HG02678 (cell line): ENCODE measurements around the gene GARRE1.
"Not testable (repeated sequence)": the region's sequence is repeated elsewhere in the genome, so short reads cannot be mapped to it uniquely, and the experiment has no call there.

ENCODE experiments used
- ATAC-seq: cut with Tn5 transposase; IDR thresholded peaks from one replicate; pipeline ENCODE4 v1.9.1; 2021; ENCODE audit warnings: mild to moderate bottlenecking, moderate library complexity; ENCODE audit not compliant: unreplicated experiment

GARRE1 gene

DNA sequence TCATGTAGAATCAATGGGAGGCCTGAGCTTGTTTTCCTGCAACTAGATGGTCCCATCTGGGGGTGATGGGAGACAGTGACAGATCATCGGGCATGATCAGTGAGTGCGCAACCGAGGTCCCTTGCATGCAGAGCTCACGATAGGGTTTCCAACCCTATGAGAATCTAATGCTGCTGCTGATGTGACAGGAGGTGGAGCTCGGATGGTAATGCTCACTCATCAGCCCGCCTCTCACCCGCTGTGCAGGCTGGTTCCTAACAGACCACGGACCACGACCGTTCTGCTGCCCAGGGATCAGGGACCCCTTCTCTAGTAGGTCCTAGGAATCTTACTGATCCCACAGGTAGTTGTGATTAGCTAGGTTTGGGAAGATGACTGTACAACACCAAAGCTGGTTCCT lies 23.5 kb upstream of the GARRE1 start:
- ATAC-seq: no peak

DNA sequence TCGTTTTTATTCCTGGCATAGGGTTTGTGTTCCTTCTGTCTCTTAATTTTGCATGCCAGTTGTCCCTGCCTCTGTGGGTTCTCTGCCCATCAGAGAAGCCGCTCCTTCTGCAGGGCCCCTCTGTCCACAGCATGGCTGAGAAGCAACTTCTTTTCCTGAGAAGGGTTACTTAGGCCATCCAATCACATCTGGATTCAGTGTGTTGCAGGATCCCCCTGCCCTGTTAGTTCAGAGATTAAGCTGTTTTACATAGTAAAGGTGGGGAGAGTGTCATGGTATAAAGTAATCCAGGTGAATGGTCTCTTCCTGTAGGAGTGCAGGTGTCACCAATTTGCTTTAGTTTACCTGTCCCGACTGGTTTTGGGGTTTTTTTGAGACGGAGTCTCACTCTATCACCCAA lies 22.9 kb upstream of the GARRE1 start:
- ATAC-seq: no peak

DNA sequence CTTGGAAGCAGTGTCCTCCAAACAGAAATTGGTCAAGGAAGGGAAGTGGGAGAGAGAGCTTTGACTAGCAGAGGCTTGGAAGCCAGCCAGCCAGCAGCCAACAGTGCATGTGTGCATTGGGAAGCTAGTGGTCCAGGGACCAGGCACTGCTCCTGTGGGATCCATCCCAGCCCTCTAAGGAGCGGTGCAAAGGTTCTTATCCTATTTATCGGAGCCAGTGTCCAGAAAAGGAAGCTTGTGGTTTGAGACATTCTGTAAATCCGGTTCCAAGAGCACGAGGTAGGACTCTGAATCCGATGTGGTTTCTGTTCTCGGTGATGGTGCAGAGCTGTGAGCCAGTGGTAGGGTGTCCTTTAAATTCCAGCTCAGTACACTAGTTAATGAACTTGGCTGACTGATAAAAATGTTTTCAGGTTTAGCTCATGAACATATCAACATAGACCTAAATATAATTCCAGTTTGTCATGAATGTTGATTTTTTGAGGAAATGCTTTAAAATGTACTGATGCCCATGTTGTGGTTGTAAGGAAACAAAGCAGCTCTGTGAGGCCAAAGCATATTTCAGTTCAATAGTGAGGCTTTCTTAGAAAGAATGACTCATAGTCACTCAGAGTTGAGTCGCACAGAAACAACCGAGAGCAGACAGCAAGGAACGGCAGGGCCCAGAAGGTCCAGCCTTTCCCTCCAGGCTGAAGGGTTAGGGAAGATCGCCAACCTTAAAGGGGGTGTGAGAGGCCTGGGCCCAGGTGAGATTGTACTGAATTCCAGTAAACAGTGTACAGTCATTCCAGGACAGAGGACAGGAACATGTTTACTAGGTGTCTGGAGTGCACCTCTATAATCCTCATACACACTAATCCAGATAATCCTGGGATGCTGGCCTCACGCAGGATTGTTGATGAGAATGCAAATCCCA lies 21.5 kb upstream of the GARRE1 start:
- no peak for ATAC-seq

DNA sequence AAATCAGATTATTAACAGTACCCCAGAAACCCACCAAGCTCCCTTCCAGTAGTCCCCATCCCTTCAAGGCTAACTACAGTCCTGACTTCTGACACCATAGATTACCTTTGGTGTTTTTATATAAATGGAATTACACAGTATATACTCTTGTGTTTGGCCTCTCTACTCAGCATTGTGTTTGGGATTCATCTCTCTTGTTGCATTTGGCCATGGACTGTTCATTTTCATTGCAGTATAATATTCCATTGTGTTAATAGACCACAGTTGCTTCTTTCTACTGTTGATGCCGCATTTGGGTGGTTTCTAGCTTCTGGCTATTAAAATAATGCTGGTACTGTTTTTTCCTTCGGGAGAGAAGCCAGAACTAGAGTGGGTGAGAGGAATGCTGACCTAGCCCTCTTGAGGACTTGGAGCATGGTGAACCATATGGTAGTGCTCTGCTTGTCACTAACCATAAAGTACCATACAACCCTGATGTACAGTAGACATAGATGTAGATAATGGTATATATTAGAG lies 18.9 kb upstream of the GARRE1 start:
- no peak for ATAC-seq

DNA sequence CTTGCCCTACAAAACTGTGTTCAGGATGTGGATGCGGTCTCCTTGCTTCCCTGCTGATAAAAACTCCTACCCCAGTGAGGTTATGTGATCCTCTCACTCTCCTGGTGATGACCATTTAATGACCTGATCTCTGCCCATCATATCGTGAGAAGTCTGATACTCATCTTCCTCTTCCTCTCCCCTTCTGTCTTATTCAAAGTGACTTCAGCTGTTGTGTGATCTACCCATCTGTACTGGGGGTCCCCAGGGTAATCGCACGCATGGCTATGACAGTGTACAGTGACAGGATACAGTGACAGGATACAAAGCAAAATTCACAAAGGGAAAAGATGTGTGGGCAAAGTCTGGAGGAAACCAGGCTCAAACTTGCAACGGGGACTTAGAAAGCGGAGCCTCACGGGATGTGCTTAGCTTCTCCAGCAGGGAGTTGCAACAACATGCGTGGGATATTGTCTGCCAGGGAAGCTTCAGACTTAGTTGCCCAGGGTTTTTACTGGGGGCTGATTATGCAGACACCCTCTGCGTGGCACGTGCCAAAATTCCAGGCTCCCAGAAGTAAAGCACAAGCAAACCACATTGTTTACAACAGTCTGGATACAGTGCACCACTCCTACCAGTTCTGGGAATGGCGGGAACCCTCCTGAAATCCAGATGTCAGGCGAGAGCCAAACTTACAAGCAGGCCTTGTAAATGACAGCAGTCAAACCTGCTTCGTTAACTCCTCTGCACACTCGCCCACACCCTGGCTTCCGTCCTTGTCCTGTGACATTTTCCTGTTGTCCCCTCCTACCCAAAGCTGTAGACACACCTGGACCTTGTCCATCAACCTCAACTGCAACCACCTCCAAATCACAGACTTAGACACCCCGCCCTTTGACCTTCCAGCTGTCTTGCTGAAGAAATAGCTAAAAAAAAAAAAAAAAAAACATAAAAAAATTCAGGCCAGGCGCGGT lies 18.0 kb upstream of the GARRE1 start:
- ATAC-seq: no peak

DNA sequence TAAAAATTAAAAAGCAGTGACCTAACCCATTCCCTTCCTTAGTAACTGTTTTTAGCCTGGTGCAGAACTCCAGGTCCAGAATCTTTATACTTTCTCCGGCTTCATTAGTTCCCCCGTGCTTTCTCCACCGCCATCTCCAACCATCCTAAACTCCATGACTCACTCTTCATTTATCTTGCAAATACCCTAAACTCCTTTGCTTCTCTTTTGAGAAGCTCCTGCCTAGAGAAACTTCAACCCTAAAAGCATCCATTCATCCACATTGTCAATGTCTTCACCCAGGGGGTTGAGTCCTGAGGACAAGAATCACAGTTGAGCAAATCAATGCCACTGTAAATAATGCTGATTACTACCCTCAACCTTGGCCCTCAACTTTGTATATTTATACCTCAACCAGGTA lies 17.1 kb upstream of the GARRE1 start:
- no peak for ATAC-seq

DNA sequence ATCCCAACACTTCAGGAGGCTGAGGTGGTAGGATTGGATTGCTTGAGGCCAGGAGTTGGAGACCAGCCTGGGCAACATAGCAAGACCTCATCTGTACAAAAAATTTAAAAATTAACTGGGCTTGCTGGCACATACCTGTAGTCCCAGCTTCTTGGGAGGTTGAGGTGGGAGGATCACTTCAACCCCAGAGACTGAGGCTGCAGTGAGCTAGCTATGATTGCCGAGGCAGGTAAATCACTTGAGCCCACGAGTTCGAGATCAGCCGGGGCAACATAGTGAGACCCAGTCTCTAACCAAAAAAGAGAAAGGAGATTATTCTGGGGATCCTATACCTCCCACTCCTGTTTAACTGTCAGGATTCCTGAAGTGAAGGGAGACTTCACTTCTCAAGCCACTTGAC lies 16.4 kb upstream of the GARRE1 start:
- ATAC-seq: no peak

DNA sequence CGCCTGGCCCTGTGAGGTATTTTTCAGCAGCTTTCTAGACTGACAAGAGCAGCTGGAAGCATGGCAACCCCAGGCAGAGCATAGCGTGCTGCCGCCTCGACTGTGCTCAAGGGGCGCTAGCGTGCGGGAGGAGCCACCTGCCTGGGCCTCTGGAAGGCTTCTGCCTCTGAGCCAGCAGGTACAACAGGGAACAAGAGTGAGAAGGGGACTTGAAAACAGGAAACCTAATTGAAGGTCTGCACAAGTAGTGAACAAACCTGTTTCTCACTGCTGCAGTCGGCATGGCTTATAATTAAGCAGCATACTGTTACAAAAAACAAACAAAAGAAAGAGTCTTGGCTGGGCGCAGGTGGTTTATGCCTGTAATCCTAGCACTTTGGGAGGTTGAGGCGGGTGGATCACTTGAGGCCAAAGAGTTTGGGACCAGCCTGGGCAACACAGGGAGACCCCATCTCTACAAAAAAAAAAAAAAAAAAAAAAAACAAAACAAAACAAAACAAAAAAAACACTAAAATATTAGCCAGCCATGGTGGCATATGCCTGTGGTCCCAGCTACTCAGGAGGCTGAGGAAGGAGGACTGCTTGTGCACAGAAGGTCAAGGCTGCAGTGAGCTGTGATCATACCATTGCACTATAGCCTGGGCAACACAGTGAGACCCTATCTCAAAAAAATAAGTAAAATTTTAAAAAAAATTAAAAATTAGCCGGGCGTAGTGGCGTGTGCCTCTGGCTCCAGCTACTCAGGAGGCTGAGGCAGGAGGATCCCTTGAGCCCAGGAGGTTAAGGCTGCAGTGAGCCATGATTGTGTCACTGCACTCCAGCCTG lies 12.6 kb upstream of the GARRE1 start:
- ATAC-seq: no peak

DNA sequence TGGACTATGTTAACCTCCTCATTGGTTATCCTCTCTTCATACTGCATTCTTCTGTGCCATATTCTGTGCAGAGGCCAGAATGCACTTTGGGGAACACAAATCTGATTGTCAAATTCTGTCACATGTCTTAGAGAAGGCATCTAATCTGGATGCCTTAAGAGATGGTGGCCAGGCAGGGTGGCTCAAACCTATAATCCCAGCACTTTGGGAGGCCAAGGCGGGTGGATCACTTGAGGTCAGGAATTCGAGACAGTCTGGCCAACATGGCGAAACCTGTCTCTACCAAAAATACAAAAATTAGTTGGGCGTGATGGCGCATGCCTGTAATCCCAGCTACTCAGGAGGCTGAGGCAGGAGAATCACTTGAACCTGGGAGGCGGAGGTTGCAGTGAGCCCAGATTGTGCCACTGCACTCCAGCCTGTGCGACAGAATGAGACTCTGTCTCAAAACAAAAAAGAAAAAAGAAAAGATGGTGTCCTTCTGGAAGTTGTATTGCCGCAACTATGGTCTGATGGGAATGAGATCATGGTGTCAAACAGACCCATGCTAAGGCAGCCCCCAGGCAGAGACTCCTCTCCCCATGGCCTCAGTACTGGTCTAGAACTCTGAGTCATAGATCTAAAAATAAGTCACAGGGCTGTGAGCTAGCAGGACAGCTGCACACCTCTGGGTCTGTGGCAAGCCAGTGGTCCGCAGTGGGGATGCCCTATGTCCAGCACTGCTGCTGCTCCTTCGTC lies 11.0 kb upstream of the GARRE1 start:
- ATAC-seq: not testable (repeated sequence)

DNA sequence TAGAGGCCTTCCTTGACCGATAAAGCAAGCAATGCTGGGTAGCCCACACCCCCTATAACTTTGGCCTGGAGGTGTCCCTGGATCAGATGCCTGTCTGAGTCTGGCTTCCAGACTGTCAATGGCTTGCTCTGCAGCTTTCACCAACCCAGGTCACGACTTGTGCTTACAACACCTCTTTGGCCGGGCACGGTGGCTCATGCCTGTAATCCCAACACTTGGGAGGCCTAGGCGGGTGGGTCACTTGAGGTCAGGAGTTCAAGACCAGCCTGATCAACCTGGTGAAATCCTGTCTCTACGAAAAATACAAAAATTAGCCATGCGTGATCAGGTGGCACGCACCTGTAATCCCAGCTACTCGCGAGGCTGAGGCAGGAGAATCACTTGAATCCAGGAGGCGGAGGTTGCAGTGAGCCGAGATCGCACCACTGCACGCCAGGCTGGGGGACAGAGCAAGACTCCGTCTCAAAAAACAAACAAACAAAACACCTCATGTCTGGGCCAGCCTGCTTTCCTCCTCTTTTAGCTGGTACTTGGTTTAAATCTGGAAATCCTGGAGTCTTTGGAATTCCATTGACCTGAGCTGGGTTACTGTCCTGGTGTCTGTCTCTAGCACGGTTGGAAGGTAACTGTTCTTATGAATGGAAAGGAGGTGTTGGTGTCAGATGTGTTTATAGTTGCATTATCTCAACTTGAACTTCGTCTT lies 10.3 kb upstream of the GARRE1 start:
- no peak for ATAC-seq

DNA sequence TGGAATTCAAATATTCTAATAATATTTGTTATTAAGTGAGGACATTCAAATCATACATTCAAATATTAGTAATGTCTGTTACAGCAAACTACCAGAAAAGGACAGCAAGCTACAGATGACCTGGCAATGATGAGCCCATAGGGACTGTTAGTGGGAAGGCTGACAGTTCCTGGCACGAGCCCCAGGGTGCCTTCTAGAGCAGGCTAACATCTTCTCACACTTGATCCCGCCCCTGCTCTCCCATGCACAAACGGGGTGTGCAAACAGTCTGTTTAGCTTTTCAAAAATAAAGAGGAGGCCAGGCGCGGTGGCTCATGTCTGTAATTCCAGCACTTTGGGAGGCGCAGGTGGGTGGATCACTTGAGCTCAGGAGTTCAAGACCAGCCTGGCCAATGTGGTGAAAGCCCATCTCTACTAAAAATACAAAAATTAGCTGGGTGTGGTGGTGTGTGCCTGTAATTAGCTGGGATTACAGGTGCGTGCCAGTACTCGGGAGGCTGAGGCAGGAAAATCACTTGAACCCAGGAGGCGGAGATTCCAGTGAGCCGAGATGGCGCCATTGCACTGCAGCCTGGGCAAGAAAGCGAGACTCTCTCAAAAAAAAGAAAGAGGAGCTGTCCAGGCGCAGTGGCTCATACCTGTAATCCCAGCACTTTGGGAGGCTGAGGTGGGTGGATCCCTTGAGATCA lies 9.6 kb upstream of the GARRE1 start:
- no peak for ATAC-seq

DNA sequence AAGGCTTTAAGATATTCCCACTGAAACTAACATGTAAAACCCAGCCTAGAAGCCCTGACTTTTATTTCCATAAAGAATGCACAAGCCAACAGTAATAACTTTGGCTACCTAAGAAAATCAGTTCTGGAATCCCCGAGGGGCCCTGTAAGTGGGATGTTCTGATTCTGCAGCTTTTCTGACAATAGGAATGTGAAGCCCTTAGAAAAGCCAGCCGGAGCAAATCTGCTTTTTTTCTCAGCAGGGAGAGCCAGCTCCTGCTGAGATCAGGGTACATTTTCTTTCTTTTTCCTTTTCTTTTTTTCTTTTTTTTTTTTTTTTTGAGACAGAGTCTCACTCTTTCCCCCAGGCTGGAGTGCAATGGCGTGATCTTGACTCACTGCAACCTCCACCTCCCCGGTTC lies 8.0 kb upstream of the GARRE1 start:
- ATAC-seq: no peak

DNA sequence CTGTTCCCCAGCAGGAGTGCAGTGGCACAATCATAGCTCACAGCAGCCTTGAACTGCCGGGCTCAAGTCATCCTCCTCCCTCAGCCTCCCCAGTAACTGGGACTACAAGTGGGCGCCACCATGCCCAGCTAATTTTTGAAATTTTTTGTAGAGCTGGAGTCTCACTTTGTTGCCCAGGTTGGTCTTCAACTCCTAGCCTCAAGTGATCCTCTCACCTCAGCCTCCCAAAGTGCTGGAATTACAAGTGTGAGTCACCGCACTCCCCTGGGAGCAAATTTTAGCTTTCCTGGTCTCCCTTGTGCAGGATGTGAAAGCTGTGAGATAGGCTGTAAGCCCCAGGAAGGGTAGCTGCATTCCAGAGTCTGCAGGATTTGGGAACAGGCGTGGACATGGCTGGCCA lies 5.4 kb upstream of the GARRE1 start:
- no peak for ATAC-seq

DNA sequence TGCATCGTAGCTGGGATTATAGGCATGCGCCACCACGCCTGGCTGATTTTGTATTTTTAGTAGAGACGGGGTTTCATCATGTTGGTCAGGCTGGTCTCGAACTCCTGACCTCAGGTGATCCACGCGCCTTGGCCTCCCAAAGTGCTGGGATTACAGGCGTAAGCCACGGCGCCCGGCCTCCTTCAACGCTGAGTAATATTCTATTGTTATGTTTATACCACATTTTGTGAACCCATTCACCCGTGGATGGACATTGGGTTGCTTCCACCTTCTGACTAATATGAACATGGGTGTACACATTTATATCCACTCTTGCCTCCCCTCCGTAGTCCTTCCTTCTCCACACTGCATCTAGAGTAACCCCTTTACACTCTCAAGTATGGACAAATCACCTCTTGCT lies 1.2 kb upstream of the GARRE1 start:
- ATAC-seq: not testable (repeated sequence)

DNA sequence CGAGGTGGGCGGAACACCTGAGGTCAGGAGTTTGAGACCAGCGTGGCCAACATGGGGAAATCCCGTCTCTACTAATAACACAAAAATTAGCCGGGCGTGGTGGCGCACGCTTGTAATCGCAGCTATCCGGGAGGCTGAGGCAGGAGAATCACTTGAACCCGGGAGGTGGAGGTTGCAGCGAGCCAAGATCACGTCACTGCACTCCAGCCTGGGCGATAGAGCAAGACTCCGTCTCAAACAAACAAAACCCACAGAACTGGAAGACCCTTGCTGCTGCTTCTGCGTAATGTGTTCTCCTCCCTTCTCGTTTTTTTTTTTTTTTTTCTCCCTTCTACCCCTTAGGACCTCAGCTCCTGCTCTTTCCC lies 691 bp upstream of the GARRE1 start:
- not testable (repeated sequence) for ATAC-seq

DNA sequence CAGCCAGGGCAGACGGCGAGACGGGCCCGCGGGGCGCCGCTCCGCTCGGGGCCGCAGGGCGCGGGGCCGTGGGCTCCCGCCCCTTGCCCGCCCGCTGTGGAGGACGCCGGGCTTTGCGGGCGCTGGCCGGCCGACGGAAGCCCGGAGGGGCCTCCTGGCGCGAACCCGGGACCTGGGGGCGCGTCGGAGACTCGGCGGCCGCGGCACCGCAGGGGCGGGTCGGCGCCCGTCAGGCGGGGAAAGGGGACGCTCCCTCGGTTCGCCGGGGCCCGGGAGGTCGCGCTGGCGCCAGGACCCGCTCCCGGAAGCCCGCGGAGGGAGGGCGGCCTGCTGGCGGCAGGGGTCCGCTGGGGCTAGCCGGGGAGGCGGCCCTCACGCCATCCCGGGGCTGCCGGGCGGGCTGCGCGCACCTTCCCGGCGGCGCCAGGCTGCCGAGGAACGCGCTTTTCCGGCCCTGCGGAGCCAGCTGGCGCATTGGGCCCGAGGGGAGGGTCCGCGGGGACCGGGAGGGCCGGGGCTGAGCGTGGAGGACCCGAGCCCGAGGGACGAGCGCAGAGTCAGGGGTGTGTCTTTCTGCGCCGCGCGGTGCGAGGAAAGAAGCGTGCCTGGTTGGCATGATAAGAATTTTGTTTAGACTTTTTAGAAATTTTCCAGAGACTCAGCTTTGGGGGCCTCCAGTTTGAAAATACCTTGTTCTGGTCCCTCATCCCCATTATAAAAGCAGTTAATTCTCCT lies 511 bp downstream of the GARRE1 start:
- ATAC-seq: peak; percentile 57

DNA sequence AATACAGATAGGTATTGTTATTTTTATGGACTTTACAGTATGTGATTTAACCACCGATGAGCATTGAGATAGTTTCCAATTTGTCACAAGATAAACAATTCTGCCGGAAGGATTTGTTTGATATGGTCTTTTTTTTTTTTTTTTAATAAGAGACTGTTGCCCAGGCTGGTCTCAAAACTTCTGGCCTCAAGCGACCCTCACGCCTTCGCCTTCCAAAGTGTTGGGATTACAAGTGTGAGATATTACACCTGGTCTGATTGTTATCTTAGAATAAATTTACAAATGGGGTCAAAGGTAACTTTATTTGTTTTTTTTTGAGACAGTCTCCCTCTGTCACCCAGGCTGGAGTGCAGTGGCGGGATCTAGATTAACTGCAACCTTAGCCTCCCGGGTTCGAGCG lies 1.2 kb downstream of the GARRE1 start:
- no peak for ATAC-seq

DNA sequence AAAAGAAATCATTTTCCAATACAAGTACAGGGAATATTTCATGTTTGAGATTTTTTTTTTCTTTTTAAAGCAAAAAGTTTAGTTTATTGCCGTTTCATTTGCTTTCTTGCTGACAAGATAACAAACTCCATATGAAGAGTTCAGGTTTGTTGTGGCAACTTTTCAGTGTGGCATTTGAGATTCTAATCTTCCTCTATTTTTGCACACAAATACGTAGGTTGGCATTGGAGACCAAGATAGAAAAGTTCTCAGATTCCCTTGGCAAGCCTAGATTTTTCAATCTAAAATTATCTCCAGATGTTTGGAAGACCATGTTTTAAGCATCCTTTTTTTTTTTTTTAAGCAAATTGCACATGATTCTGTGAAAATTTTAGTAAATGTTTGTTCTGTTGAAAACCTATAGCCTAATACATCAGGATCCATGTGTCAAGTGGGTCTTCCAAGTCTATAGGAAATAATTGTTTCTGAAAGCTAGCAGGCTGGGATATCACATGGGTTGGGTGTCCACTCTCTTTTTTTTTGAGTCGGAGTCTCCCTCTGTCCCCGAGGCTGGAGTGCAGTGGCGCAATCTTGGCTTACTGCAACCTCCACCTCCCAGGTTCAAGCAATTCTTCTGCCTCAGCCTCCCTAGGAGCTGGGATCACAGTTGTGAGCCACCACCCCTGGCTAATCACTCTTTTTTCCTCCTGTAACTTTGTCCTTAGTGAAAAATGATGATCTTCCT lies 2.6 kb downstream of the GARRE1 start:
- ATAC-seq: no peak
